ENCODE measurements around the gene GALNT9.

The GALNT9 gene

GRCh38 chr12:132217800-132218526 lies 111.4 kb downstream of the GALNT9 start:
- H3K36me3 ChIP-seq (ENCODE audit: control insufficient read depth, low read depth, low read length): no peaks in the 10 kb centered on the region
- peaks cover 62% of the 10 kb centered on the region for H3K27me3 ChIP-seq (ENCODE audit: control insufficient read depth, insufficient read depth, low read length)
- H3K27ac ChIP-seq (ENCODE audit: low read length): no peak overlapping the region
- no peak overlapping the region for H3K9ac ChIP-seq (ENCODE audit: low read length)
- H3K9me3 ChIP-seq (ENCODE audit: control insufficient read depth, low read depth, low read length): no peaks in the 10 kb centered on the region
- no peak overlapping the region for H3K4me3 ChIP-seq (ENCODE audit: low read length)
- no peaks in the 10 kb centered on the region for H3K4me1 ChIP-seq (ENCODE audit: control insufficient read depth, low read depth, low read length)

GRCh38 chr12:132217371-132217770 lies 112.0 kb downstream of the GALNT9 start:
- Histone ChIP-seq H3K4me1 (ENCODE audit: control insufficient read depth, low read depth, low read length) (no peaks in the 10 kb centered on the region), H3K9me3 (ENCODE audit: control insufficient read depth, low read depth, low read length) (no peaks in the 10 kb centered on the region), H3K9ac (ENCODE audit: low read length) (no peak overlapping the region), H3K27ac (ENCODE audit: low read length) (no peak overlapping the region), H3K4me3 (ENCODE audit: low read length) (no peak overlapping the region), H3K27me3 (ENCODE audit: control insufficient read depth, insufficient read depth, low read length) (peaks cover 62% of the 10 kb centered on the region), H3K36me3 (ENCODE audit: control insufficient read depth, low read depth, low read length) (no peaks in the 10 kb centered on the region)

DNA sequence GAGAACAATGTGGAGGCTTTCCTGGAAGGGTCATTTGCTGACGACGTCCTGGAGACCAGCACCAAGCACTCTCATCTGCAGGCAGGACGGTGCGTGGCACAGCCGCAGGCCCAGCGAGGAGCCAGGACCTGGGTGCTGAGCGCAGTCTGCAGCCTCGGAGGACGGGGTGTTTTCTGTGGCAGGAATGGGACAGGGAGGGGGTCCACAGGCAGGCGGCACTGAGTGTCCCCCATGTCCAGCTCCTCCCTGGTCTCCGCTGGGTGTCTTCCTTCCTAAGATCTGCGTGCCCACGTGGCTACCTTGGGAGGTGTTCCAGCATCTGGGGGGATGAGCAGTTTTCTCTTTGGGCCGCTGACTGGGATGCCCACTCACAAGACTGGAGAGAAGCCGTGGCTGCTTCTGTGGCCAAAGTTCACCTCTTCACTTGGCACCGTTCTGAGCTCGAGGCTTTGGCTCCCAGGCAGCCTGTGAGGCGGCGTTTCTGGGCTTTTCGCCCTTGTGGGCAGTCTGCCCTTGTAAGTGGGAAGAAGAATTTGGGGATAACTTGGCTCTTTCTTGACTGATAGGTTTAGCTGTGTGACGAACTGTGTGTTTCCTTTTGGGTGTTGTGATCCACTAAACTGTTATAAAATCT lies 112.9 kb downstream of the GALNT9 start:
- Histone ChIP-seq H3K27ac (ENCODE audit: low read length) (no peak overlapping the region), H3K9ac (ENCODE audit: low read length) (no peak overlapping the region), H3K4me3 (ENCODE audit: low read length) (no peak overlapping the region), H3K4me1 (ENCODE audit: control insufficient read depth, low read depth, low read length) (no peaks in the 10 kb centered on the region), H3K27me3 (ENCODE audit: control insufficient read depth, insufficient read depth, low read length) (peaks cover 66% of the 10 kb centered on the region), H3K36me3 (ENCODE audit: control insufficient read depth, low read depth, low read length) (no peaks in the 10 kb centered on the region), H3K9me3 (ENCODE audit: control insufficient read depth, low read depth, low read length) (no peaks in the 10 kb centered on the region)

- no peak overlapping the region for H3K9ac ChIP-seq (ENCODE audit: low read length)
- no peaks in the 10 kb centered on the region for H3K4me1 ChIP-seq (ENCODE audit: control insufficient read depth, low read depth, low read length)
- H3K27ac ChIP-seq (ENCODE audit: low read length): no peak overlapping the region
- no peak overlapping the region for H3K4me3 ChIP-seq (ENCODE audit: low read length)
- H3K27me3 ChIP-seq (ENCODE audit: control insufficient read depth, insufficient read depth, low read length): peaks cover 74% of the 10 kb centered on the region
- no peaks in the 10 kb centered on the region for H3K36me3 ChIP-seq (ENCODE audit: control insufficient read depth, low read depth, low read length)
- no peaks in the 10 kb centered on the region for H3K9me3 ChIP-seq (ENCODE audit: control insufficient read depth, low read depth, low read length)
Observed at GRCh38 chr12:132215299-132215989, 113.9 kb downstream of the GALNT9 start.

- Histone ChIP-seq H3K27ac (ENCODE audit: low read length) (no peak overlapping the region), H3K4me1 (ENCODE audit: control insufficient read depth, low read depth, low read length) (no peaks in the 10 kb centered on the region), H3K9me3 (ENCODE audit: control insufficient read depth, low read depth, low read length) (no peaks in the 10 kb centered on the region), H3K27me3 (ENCODE audit: control insufficient read depth, insufficient read depth, low read length) (peaks cover 80% of the 10 kb centered on the region), H3K36me3 (ENCODE audit: control insufficient read depth, low read depth, low read length) (no peaks in the 10 kb centered on the region), H3K9ac (ENCODE audit: low read length) (no peak overlapping the region), H3K4me3 (ENCODE audit: low read length) (no peak overlapping the region)
Observed at GRCh38 chr12:132214891-132215290, 114.5 kb downstream of the GALNT9 start.

- Histone ChIP-seq H3K27me3 (ENCODE audit: control insufficient read depth, insufficient read depth, low read length) (peaks cover 82% of the 10 kb centered on the region), H3K4me1 (ENCODE audit: control insufficient read depth, low read depth, low read length) (no peaks in the 10 kb centered on the region), H3K9ac (ENCODE audit: low read length) (no peak overlapping the region), H3K36me3 (ENCODE audit: control insufficient read depth, low read depth, low read length) (no peaks in the 10 kb centered on the region), H3K9me3 (ENCODE audit: control insufficient read depth, low read depth, low read length) (no peaks in the 10 kb centered on the region), H3K27ac (ENCODE audit: low read length) (no peak overlapping the region), H3K4me3 (ENCODE audit: low read length) (no peak overlapping the region)
Observed at GRCh38 chr12:132214161-132214476, 115.3 kb downstream of the GALNT9 start.

DNA sequence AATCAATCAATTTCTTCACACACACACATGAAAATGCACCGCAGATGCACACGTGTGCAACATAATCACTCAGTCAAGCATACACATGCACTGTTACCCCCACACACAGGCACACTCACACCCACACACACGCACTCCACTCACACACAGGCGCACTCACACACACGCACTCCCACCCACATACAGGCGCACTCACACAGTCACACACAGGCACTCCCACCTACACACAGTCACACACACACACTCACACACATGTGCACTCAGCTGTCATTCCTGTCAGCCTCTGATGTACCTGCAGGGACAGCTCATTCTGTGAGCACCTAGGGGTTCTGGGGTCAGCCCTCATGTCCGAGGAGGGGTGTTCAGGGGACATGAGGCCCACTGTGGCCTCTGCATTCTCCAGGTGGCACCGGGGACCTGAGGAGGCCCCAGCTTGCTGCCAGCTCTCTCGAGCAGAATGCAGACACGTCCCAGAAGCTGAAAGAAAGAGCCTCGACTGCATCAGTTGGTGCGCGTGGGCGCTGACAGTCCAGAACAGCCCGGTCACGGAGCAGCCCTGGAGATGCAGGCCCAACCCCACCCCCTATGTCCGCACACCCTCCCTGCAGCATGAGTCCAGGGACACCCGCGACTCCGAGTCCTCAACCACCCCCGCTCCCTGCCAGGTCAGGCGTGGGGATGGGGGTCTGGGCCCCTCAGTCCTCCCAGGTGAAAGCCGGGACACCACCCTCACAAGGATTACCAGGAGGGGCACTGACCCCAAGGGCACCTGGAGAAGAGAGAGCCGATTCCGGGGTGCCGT lies 115.8 kb downstream of the GALNT9 start:
- Histone ChIP-seq H3K27ac (ENCODE audit: low read length) (no peak overlapping the region), H3K4me1 (ENCODE audit: control insufficient read depth, low read depth, low read length) (no peaks in the 10 kb centered on the region), H3K9ac (ENCODE audit: low read length) (no peak overlapping the region), H3K4me3 (ENCODE audit: low read length) (no peak overlapping the region), H3K27me3 (ENCODE audit: control insufficient read depth, insufficient read depth, low read length) (peaks cover 81% of the 10 kb centered on the region), H3K36me3 (ENCODE audit: control insufficient read depth, low read depth, low read length) (no peaks in the 10 kb centered on the region), H3K9me3 (ENCODE audit: control insufficient read depth, low read depth, low read length) (no peaks in the 10 kb centered on the region)

GRCh38 chr12:132211816-132212215 lies 117.6 kb downstream of the GALNT9 start:
- no peaks in the 10 kb centered on the region for H3K9me3 ChIP-seq (ENCODE audit: control insufficient read depth, low read depth, low read length)
- H3K27me3 ChIP-seq (ENCODE audit: control insufficient read depth, insufficient read depth, low read length): peaks cover 81% of the 10 kb centered on the region
- no peak overlapping the region for H3K27ac ChIP-seq (ENCODE audit: low read length)
- H3K9ac ChIP-seq (ENCODE audit: low read length): no peak overlapping the region
- no peaks in the 10 kb centered on the region for H3K36me3 ChIP-seq (ENCODE audit: control insufficient read depth, low read depth, low read length)
- no peak overlapping the region for H3K4me3 ChIP-seq (ENCODE audit: low read length)
- H3K4me1 ChIP-seq (ENCODE audit: control insufficient read depth, low read depth, low read length): no peaks in the 10 kb centered on the region

DNA sequence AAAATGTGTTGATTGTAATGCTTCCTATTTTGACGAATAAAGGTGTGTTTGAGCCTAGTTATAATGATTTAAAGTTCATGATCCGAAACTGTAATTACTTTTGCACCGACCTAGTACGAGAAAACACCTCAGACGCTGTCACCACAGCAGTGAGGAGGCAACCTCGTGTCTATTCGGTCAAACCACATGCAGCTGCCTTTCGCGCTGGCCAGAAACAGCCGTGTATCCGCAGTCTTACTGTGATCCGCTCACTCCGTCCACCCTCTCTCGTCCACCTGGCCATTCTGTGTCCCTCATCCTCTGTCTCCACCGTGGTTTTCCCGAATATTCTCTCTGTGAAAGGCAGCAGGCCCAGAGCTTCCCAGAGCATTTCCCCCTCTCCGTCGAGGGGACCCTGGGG lies 118.1 kb downstream of the GALNT9 start:
- H3K4me3 ChIP-seq (ENCODE audit: low read length): no peak overlapping the region
- H3K27me3 ChIP-seq (ENCODE audit: control insufficient read depth, insufficient read depth, low read length): peaks cover 81% of the 10 kb centered on the region
- no peak overlapping the region for H3K9ac ChIP-seq (ENCODE audit: low read length)
- no peaks in the 10 kb centered on the region for H3K36me3 ChIP-seq (ENCODE audit: control insufficient read depth, low read depth, low read length)
- no peaks in the 10 kb centered on the region for H3K9me3 ChIP-seq (ENCODE audit: control insufficient read depth, low read depth, low read length)
- no peaks in the 10 kb centered on the region for H3K4me1 ChIP-seq (ENCODE audit: control insufficient read depth, low read depth, low read length)
- no peak overlapping the region for H3K27ac ChIP-seq (ENCODE audit: low read length)

DNA sequence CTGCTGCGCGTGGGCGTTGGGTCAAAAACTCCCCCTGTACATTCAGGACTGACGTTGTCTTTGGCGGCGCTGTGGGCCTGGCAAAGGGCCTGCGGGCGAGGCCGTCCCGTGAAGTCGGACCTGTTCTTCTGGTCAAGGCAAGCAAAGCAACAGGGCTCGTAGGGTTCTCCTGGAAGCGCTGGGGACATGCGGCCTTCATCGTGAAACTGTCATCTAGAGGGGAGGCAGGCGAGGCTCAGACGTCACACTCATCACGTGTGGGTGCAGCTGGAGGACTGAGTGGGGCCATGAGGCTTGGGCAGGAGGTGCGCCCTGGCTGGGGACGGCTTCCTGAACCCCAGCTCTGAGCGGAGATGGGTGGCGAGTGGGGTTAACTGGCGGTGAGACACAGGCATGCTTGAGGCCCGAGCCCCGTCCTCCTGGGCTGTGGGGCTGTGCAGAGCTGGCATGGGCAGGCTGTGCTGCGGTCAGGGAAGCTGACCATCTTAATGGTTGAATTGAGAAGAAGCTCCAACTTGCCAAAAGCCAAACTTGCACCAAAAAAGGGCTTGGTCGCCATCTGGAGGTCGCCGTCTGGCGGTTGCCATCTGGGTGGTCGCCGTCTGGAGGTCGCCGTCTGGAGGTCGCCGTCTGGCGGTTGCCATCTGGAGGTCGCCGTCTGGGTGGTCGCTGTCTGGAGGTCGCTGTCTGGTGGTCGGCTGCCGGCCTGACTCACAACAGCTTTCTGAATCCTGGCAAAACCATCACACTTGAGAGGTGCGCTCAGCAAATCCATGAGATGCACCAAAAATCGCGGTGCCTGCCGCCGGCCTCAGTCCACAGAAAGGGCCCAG lies 119.0 kb downstream of the GALNT9 start:
- peaks cover 81% of the 10 kb centered on the region for H3K27me3 ChIP-seq (ENCODE audit: control insufficient read depth, insufficient read depth, low read length)
- H3K36me3 ChIP-seq (ENCODE audit: control insufficient read depth, low read depth, low read length): no peaks in the 10 kb centered on the region
- no peaks in the 10 kb centered on the region for H3K4me1 ChIP-seq (ENCODE audit: control insufficient read depth, low read depth, low read length)
- no peak overlapping the region for H3K27ac ChIP-seq (ENCODE audit: low read length)
- no peak overlapping the region for H3K9ac ChIP-seq (ENCODE audit: low read length)
- H3K4me3 ChIP-seq (ENCODE audit: low read length): no peak overlapping the region
- no peaks in the 10 kb centered on the region for H3K9me3 ChIP-seq (ENCODE audit: control insufficient read depth, low read depth, low read length)

All from iPS-18a (cell line).